Epithelial cell of proximal tubule (primary cell): ENCODE measurements around the gene KRTAP5-4. TPM values are rescaled to one million over a fixed set of nuclear protein-coding genes. Genes with fewer than 3 reads are reported as not detected.
"Not testable (repeated sequence)": the region's sequence is repeated elsewhere in the genome, so short reads cannot be mapped to it uniquely, and the experiment has no call there.

Source experiments
- DNase-seq: peaks from one replicate; pipeline ENCODE4 v3.0.0-alpha.2; 2011; ENCODE audit warnings: low read depth
- H3K4me3 ChIP-seq: 2 replicates; pipeline ENCODE4 v1.5.1; 2011; ENCODE audit warnings: low read depth, mild to moderate bottlenecking, low read length
- CTCF ChIP-seq: conservative IDR thresholded peaks from 2 replicates; pipeline ENCODE4 v1.5.1; 2012; ENCODE audit warnings: low read depth, mild to moderate bottlenecking, low read length
- total RNA-seq: library from RNA; depleted of rRNA; stranded (reverse); fragments of >200 nt; gene quantifications from 2 replicates; pipeline ENCODE4 v1.2.3, GENCODE V29; 2015

KRTAP5-4 gene
- total RNA-seq, 1 donor from 2014 or later: not detected

- no peak overlapping the region for H3K4me3 ChIP-seq
- TF ChIP-seq CTCF: no peak
- DNase-seq: no peak
These were observed 24.5 kb downstream of the KRTAP5-4 start for GRCh38 chr11:1597331-1597993.

- H3K4me3 ChIP-seq, DNase-seq: not testable (repeated sequence)
These were observed 25.3 kb downstream of the KRTAP5-4 start for GRCh38 chr11:1596576-1597121.

GRCh38 chr11:1595994-1596575, 25.9 kb downstream of the KRTAP5-4 start:
- DNase-seq, H3K4me3 ChIP-seq: not testable (repeated sequence)

GRCh38 chr11:1592628-1593027, 29.3 kb downstream of the KRTAP5-4 start:
- no peak for DNase-seq
- no peak overlapping the region for H3K4me3 ChIP-seq
- no peak for TF ChIP-seq CTCF

GRCh38 chr11:1589996-1590395, 31.9 kb downstream of the KRTAP5-4 start:
- H3K4me3 ChIP-seq: no peak overlapping the region
- no peak for TF ChIP-seq CTCF
- no peak for DNase-seq

- not testable (repeated sequence) for H3K4me3 ChIP-seq, DNase-seq
These were observed 32.6 kb downstream of the KRTAP5-4 start for GRCh38 chr11:1589191-1589963.

- no peak for TF ChIP-seq CTCF
- DNase-seq: no peak
- H3K4me3 ChIP-seq: no peak overlapping the region
These were observed 35.2 kb downstream of the KRTAP5-4 start for GRCh38 chr11:1586699-1587098.

- not testable (repeated sequence) for DNase-seq, H3K4me3 ChIP-seq
These were observed 37.1 kb downstream of the KRTAP5-4 start, which contains the start of gene KRTAP5-1 for GRCh38 chr11:1584661-1585370. Gene KRTAP5-1, minus strand, starts transcription at chr11:1585283. Its CDS starts 34 bp downstream, at chr11:1585249.

GRCh38 chr11:1582909-1583308, 39.0 kb downstream of the KRTAP5-4 start:
- not testable (repeated sequence) for H3K4me3 ChIP-seq, DNase-seq
